Stimulated activated CD4-positive, alpha-beta T cell treated with anti-CD3 and anti-CD28 coated beads, Interleukin-1b, Interleukin-23, amount 100 ng/mL, for 1 hour (primary cell): Measurements from ENCODE around the gene ASPRV1.

Source experiments
- DNase-seq, 2 donors: peaks; one replicate each; pipeline ENCODE4 v3.0.0-alpha.2; 2020; ENCODE audit warnings: low read depth in 2 of 2

The ASPRV1 gene

GRCh38 chr2:69988086-69988635 lies 26.7 kb upstream of the ASPRV1 start:
- no peak for DNase-seq

- DNase-seq, result no peak
Observed at GRCh38 chr2:69986691-69987090, 25.3 kb upstream of the ASPRV1 start.

- DNase-seq, result no peak
Observed at GRCh38 chr2:69985688-69986087, 24.3 kb upstream of the ASPRV1 start.

DNA sequence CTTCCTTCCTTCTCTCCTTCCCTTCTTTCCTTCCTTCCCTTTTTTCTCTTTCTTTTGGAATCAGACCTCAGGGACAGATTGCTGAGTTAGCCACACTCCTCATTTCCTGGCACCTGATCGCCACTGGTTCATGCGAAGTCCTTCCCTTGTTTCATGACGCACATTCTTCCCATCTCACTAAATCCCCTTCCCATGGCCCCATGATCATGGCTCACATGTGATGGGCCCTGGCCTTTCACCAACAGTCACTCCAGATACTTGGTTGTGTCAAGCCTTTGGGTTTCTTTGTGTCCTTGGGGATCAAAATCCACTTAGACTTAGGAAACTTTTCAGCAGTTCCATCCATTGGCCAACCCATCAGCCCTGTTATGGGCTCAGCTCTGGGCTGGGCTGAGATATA lies 23.8 kb upstream of the ASPRV1 start:
- no peak for DNase-seq

DNA sequence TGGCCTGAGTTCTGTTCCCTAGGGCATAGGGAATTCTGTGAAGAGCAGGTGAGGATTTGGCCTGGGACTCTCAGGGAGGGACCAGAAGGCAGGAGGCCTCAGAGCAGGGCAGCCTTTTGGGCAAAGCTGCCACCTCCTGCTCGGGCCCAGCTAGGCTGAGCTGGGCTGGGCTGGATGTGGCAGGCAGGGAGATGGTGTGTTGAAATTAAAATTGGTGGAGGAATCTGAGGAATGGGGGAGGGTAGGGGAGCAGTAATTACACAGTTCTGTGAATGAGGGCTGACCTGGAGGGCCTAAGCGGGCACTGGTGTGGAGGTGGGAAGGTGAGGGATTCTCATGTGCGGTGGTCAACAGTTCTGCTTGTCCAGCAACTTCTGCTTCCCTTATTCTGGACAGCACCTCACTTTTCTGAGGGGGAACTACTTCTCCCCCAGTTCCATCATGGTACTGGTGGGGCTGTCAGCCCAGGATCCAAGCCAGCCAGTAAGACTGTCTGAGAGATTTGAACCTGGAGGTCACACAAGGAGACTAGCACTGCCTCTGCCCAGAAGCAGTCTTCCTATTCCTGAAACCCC lies 22.0 kb upstream of the ASPRV1 start:
- DNase-seq, result no peak

- DNase-seq, result no peak
Observed at GRCh38 chr2:69979902-69980807, 18.7 kb upstream of the ASPRV1 start.

DNA sequence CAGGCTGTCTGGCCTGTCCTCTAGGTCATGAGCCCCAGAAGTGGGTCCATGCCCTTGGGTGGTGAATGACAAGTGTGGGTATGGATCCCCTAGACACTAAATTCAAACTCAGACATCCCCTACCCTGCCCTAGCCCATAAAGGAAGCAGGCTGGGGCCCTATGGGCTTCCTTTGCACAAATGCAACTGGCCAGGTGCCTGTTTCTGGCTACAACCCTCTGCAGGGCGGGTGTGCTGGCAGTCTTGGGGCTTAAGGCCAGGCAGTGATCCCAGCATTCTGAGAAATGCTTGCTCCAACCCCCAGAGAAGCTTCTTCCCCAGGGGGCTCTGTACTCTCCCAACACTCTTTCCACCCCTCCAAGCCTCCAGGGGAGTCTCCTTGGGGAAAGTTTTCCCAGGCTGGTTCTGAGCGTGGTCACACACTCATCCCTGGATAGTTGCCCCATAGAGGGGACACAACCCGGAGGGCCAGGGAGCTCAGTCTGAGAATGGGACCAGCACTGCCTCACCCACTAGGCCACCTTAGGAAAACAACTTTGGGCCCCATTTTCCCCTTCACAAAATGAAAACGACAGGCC lies 16.6 kb upstream of the ASPRV1 start:
- no peak for DNase-seq

DNA sequence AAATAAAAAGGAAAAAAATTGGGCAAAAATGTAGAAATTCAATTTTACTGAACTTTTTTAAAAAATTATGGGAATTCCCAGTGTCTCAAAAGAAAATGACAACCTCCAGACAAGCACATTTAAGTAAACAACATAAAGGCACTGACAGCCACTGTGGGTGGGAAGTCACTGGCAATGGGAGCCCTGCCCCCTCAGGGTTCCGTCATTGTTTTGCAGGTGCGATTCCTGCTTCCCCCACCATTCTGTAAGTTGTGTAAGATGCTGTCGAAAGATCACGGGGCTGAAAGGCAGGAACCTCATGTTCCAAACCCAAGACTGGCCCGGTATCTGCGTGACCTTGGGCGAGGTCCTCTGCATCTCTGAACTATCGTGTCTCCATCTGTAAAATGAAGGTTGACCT lies 15.8 kb upstream of the ASPRV1 start:
- DNase-seq, result no peak

DNA sequence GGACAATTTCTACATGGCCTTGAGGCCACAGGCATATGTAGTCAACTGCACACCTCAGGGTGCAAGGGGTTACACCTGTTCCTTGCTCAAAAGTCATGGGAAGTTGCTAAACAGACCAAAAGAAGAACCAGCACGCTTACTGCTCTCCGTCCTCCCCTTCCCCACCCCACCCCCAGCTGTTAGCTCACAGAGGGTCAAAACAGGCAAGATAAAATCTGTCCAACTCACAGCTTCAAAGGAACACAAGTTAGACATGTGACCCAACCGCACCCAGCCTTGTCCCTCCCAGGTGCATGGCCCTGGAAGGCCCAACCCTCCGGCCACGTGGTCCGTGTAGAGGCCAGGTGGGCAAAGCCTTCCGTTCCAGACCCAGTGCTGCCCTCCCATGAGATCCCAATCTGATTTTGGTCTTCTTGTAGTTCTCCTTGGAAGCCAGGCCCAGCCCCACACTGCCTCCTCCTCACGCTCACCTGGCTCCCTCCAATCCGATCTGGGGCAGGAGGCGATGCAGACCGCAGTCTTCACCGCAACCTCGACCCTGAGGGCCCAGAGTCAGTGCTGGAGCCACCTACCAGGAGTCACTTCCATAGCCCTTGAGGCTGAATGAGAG lies 14.5 kb upstream of the ASPRV1 start:
- DNase-seq, result no peak

GRCh38 chr2:69975136-69975852 lies 13.9 kb upstream of the ASPRV1 start:
- no peak for DNase-seq

GRCh38 chr2:69973335-69973735 lies 11.9 kb upstream of the ASPRV1 start:
- DNase-seq, result no peak

DNA sequence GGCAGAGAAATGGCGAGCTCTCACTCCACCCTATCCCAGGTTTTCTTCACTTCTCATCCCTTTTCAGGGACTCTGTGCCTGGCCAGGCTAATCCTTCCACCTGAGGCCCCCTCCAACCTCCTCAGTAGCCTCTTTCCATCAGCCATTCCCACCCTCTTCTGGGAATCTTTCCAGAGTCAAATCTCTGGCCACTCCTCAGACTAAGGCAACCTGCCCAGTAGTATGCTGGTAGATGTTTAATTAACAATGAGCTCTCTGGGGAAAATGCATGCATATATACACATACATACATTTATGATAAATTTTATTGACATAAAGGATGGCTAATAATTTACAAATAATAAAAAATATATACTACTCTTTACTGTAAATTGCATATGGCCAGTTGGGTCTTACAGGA lies 11.4 kb upstream of the ASPRV1 start:
- no peak for DNase-seq

DNA sequence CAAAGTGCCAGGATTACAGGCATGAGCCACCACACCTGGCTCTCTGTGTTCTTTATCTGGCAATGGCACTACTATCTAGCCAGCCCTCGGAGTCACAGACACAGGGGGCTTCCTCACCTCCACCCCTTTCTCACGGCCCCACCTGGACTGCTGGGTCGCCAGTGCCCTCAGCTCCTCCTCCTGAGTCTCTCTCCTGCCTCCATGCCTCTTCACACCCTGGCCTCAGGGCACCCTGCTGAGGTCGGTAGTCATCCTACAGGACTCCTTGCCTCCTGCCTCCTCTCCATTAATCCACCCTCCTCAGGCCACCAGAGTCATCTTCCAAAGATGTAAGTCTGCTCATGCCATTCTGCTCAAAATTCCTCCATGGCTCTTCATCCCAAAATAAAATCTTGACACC lies 8.6 kb upstream of the ASPRV1 start:
- DNase-seq, result no peak

DNA sequence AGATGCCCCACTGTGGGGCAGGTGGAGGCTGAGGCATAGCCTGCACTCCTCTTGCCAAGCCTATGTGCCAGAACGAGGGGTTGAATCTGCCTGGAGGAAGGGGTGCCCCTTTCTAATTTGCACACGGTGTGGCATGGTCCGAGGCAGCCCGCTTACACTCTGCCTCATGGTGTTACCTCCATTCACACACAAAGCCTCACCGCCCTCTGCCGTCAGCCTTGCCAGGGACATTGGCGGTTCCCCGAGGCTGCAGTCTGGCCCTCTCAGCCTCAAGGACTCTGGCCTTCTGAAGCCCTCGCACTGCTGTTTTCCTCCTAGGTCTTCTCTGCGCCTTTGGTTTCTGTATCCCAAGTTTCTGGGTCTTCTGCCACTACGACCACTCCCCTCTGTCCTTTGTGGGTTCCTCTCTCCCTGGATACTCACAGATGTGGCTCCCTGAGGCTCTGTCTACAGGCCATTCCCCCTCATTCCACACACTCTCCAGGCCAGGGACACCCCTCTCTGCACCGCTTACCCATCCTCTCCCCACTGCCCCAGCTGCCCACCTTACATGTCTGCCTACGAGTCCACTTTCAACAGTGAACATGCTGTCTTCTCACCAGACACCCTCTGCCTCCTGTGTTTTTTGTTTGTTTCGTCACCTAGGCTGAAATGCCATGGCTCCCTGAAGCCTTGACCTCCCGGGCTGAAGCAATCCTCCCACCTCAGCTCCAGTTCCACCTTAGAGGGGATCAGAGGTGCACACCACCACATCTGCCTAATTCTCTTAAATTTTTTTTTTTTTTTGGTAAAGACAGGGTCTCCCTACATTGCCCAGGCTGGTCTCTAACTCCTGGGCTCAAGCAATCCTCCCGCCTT lies 7.9 kb upstream of the ASPRV1 start:
- no peak for DNase-seq

- no peak for DNase-seq
Observed at GRCh38 chr2:69968609-69969008, 7.2 kb upstream of the ASPRV1 start.

DNA sequence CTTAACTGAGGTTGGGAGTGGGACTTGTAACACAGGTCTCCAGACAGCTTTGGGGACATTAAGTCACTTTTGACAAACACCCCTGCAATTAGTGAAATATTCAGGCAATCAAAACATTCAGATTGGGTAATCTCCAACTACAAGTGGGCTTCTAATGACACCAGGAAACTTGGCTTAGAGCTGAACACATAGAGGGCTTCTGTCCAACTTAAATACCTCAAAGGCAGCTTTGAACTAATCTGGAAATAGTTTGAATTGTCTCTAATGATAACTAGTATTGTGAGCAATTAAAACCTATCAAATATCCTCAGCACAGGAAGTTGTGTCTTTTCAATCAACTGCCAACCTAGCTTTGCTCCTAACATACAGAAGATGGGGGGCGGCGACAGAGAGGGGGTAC lies 5.1 kb upstream of the ASPRV1 start:
- DNase-seq, result no peak

- DNase-seq, result no peak
Observed at GRCh38 chr2:69965756-69966445, 4.5 kb upstream of the ASPRV1 start.

DNA sequence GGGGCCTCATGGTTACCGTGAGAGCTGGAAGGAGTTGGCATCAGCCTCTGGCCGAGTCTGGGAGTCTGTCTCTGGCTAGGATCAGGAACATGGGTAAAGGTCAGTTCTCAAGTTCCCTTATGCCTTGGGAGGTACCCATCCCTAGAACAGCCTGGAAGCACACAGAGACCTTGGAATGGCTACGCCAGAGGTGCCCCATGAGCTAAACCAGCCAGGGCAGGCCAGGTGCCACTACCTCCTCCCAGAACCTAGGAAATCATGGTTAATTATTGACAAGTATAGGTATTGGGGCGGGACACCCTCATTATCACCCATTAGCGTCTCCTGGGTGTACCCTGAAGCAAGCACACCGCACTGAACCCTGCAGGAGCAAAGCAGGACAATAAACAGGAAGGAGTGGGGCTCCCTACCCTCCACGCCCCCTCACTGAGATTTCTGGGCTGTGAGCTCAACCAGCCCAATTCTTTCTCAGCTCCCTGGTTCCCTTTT lies 3.0 kb upstream of the ASPRV1 start:
- no peak for DNase-seq

GRCh38 chr2:69962986-69963730 lies 1.7 kb upstream of the ASPRV1 start:
- no peak for DNase-seq
